ENCODE results near the gene PDGFC.

PDGFC gene

GRCh38 chr4:156975686-156976085 lies 4.1 kb upstream of the PDGFC start:
- in situ Hi-C loops (cut with MboI; ENCODE audit: low sequenced_read_pairs): no loop called here

GRCh38 chr4:156974264-156974663 lies 2.7 kb upstream of the PDGFC start:
- in situ Hi-C loops (cut with MboI; ENCODE audit: low sequenced_read_pairs): no loop called here

GRCh38 chr4:156972379-156973015 lies 898 bp upstream of the PDGFC start:
- in situ Hi-C loops (cut with MboI; ENCODE audit: low sequenced_read_pairs): no loop called here

GRCh38 chr4:156971165-156971675 lies 379 bp downstream of the PDGFC start:
- in situ Hi-C loops (cut with MboI; ENCODE audit: low sequenced_read_pairs): no loop called here

- in situ Hi-C loops (cut with MboI; ENCODE audit: low sequenced_read_pairs): no loop called here
These were observed 966 bp downstream of the PDGFC start for GRCh38 chr4:156970501-156971164.

GRCh38 chr4:156969911-156970310 lies 1.7 kb downstream of the PDGFC start:
- in situ Hi-C loops (cut with MboI; ENCODE audit: low sequenced_read_pairs): no loop called here

GRCh38 chr4:156969101-156969500 lies 2.5 kb downstream of the PDGFC start:
- in situ Hi-C loops (cut with MboI; ENCODE audit: low sequenced_read_pairs): no loop called here

GRCh38 chr4:156968479-156968984 lies 3.1 kb downstream of the PDGFC start:
- in situ Hi-C loops (cut with MboI; ENCODE audit: low sequenced_read_pairs): no loop called here

GRCh38 chr4:156966836-156967235 lies 4.8 kb downstream of the PDGFC start:
- in situ Hi-C loops (cut with MboI; ENCODE audit: low sequenced_read_pairs): no loop called here

GRCh38 chr4:156963419-156963818 lies 8.2 kb downstream of the PDGFC start:
- in situ Hi-C loops (cut with MboI; ENCODE audit: low sequenced_read_pairs): no loop called here

GRCh38 chr4:156962528-156962974 lies 9.0 kb downstream of the PDGFC start:
- in situ Hi-C loops (cut with MboI; ENCODE audit: low sequenced_read_pairs): no loop called here

- in situ Hi-C loops (cut with MboI; ENCODE audit: low sequenced_read_pairs): no loop called here
These were observed 9.6 kb downstream of the PDGFC start for GRCh38 chr4:156962058-156962358.

- in situ Hi-C loops (cut with MboI; ENCODE audit: low sequenced_read_pairs): no loop called here
These were observed 10.2 kb downstream of the PDGFC start for GRCh38 chr4:156961196-156962057.

GRCh38 chr4:156959298-156959702 lies 12.3 kb downstream of the PDGFC start:
- in situ Hi-C loops (cut with MboI; ENCODE audit: low sequenced_read_pairs): no loop called here

GRCh38 chr4:156958276-156959074 lies 13.1 kb downstream of the PDGFC start:
- in situ Hi-C loops (cut with MboI; ENCODE audit: low sequenced_read_pairs): no loop called here

GRCh38 chr4:156957556-156957955 lies 14.0 kb downstream of the PDGFC start:
- in situ Hi-C loops (cut with MboI; ENCODE audit: low sequenced_read_pairs): no loop called here

- in situ Hi-C loops (cut with MboI; ENCODE audit: low sequenced_read_pairs): no loop called here
These were observed 14.7 kb downstream of the PDGFC start for GRCh38 chr4:156956826-156957368.

GRCh38 chr4:156956359-156956758 lies 15.2 kb downstream of the PDGFC start:
- in situ Hi-C loops (cut with MboI; ENCODE audit: low sequenced_read_pairs): no loop called here

GRCh38 chr4:156954587-156954986 lies 17.0 kb downstream of the PDGFC start:
- in situ Hi-C loops (cut with MboI; ENCODE audit: low sequenced_read_pairs): no loop called here

GRCh38 chr4:156953951-156954350 lies 17.6 kb downstream of the PDGFC start:
- in situ Hi-C loops (cut with MboI; ENCODE audit: low sequenced_read_pairs): no loop called here
